A549 (cell line): ENCODE results near the gene SIRT6.

Experiments
- CBX8 ChIP-seq: fragments of 200-600 bp; sonication (generic); IDR thresholded peaks from 2 replicates; pipeline ENCODE4 v1.6.1; 2016
- CHD4 ChIP-seq: fragments of 200-600 bp; sonication (generic); IDR thresholded peaks from 2 replicates; pipeline ENCODE4 v1.6.1; 2016; ENCODE audit warnings: antibody characterized with exemption, mild to moderate bottlenecking, borderline replicate concordance
- EP300 ChIP-seq, 2 experiments: fragments of >200 bp; sonication (Bioruptor Twin); formaldehyde crosslinking; IDR thresholded peaks; 2 replicates in 1 of 2; 3 replicates in 1 of 2; pipeline ENCODE4 v1.6.1; 2016 to 2017
- ESRRA ChIP-seq: fragments of 150-350 bp; IDR thresholded peaks from 2 replicates; pipeline ENCODE4 v1.6.1; 2014; ENCODE audit warnings: mild to moderate bottlenecking, low read length, borderline replicate concordance
- MAFK ChIP-seq: fragments of 450-650 bp; IDR thresholded peaks from 2 replicates; pipeline ENCODE4 v1.6.1; 2014; ENCODE audit not compliant: partially characterized antibody
- MAX ChIP-seq: IDR thresholded peaks from 2 replicates; pipeline ENCODE4 v1.6.1; 2012
- MYC ChIP-seq: IDR thresholded peaks from 2 replicates; pipeline ENCODE4 v1.6.1; 2012; ENCODE audit warnings: mild to moderate bottlenecking, inconsistent platforms, low read length, improper control_type of control experiment, borderline replicate concordance
- PBX3 ChIP-seq: IDR thresholded peaks from 2 replicates; pipeline ENCODE4 v1.6.1; 2012
- POLR2A ChIP-seq: IDR thresholded peaks from 2 replicates; pipeline ENCODE4 v1.6.1; 2012; ENCODE audit warnings: mild to moderate bottlenecking, low read length
- SREBF2 ChIP-seq: fragments of 450-650 bp; IDR thresholded peaks from 2 replicates; pipeline ENCODE4 v1.6.1; 2014; ENCODE audit warnings: mild to moderate bottlenecking, moderate library complexity
- ZNF302 ChIP-seq: fragments of 250-450 bp; sonication (Bioruptor Pico); IDR thresholded peaks from 2 replicates; pipeline ENCODE4 v1.9.0; 2021; ENCODE audit warnings: inconsistent platforms, mild to moderate bottlenecking, moderate library complexity
- TF ChIP-seq, protein P1 (sequence below): fragments of >200 bp; sonication (Bioruptor Twin); formaldehyde crosslinking; IDR thresholded peaks from 3 replicates; pipeline ENCODE4 v1.5.1; 2016
- TF ChIP-seq, protein P2 (sequence below): fragments of 450-650 bp; IDR thresholded peaks from 2 replicates; pipeline ENCODE4 v1.6.1; 2014; ENCODE audit warnings: antibody characterized with exemption

DNA sequence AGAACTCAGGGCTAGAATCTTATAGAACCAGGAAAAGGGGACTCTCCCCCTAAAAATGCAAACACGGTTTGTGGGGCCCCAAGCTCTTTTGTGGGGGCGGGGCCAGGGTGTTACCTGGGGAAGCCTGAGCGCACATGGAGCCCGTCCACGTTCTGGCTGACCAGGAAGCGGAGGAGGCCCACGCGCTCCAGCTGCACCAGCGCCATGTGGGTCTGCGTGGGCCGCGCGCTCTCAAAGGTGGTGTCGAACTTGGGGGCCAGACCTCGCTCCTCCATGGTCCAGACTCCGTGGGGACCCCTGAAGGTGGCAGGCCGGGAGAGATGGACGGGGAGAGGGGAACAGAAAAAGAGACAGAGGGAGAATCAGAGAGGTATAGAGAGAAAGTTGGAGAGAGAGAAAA is 3.4 kb downstream of the SIRT6 start:
- TF ChIP-seq, protein P1, sequence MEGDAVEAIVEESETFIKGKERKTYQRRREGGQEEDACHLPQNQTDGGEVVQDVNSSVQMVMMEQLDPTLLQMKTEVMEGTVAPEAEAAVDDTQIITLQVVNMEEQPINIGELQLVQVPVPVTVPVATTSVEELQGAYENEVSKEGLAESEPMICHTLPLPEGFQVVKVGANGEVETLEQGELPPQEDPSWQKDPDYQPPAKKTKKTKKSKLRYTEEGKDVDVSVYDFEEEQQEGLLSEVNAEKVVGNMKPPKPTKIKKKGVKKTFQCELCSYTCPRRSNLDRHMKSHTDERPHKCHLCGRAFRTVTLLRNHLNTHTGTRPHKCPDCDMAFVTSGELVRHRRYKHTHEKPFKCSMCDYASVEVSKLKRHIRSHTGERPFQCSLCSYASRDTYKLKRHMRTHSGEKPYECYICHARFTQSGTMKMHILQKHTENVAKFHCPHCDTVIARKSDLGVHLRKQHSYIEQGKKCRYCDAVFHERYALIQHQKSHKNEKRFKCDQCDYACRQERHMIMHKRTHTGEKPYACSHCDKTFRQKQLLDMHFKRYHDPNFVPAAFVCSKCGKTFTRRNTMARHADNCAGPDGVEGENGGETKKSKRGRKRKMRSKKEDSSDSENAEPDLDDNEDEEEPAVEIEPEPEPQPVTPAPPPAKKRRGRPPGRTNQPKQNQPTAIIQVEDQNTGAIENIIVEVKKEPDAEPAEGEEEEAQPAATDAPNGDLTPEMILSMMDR: no peak
- no peak for TF ChIP-seq EP300 (IDR thresholded peaks at IDR 0.05)
- no peak for TF ChIP-seq CHD4
- TF ChIP-seq MAX: no peak
- TF ChIP-seq, protein P2, sequence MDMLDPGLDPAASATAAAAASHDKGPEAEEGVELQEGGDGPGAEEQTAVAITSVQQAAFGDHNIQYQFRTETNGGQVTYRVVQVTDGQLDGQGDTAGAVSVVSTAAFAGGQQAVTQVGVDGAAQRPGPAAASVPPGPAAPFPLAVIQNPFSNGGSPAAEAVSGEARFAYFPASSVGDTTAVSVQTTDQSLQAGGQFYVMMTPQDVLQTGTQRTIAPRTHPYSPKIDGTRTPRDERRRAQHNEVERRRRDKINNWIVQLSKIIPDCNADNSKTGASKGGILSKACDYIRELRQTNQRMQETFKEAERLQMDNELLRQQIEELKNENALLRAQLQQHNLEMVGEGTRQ: no peak
- TF ChIP-seq PBX3: no peak
- TF ChIP-seq CBX8: no peak
- TF ChIP-seq POLR2A: no peak
- TF ChIP-seq SREBF2: no peak
- no peak for TF ChIP-seq MYC
- no peak for TF ChIP-seq ZNF302
- TF ChIP-seq ESRRA: no peak
- no peak for TF ChIP-seq MAFK
